HCEC 1CT (cell line): ENCODE data around the gene KRT71.
"Not testable (repeated sequence)": the region's sequence is repeated elsewhere in the genome, so short reads cannot be mapped to it uniquely, and the experiment has no call there.

Experiments used
- DNase-seq: peaks from one replicate; pipeline ENCODE4 v3.0.0-alpha.2; 2017

KRT71 gene

DNA sequence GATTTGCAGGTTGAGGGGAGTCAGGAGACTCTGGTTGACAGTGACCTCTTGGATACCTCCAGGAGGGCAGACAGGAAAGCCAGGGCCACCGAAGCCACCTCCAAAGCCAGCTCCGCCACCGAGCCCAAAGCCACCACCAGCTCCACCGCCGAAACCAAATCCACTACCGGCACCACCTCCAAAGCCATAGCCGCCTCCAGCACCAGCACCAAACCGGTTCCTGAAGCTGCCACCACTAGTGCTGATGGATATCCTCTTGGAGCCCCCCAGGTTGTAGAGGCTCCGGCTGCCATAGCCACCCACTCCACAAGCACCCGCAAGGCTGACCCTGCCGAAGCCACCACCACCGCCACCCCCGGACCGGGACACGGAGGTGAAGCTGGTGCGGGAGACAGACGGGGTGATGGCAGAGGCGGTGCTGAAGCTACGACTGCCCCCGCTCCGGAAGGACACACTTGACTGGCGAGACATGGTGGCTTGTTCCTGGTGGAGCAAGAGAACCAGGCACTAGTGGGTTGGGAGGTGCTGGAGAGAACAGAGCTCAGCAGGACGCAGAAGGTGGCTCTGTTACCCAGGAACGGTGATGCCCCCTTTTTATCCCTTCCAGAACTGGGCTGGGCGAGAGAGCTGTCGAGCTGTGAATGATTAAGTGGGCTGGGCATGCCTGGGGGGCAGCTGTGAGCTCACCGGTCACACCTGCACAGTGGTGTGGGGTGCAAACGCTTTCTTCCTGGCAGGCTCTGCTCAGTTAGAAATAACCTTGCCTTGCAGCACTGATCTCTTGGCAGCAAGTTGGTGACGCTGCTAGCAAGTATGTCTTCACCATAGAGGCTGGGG, 32.9 kb downstream of the KRT71 start, which contains the start of gene KRT5:
KRT5 (minus strand) TSS at position 569 of the 837 bp plus-strand sequence; CDS start at position 471, 98 bp downstream.
- DNase-seq: no peak

DNA sequence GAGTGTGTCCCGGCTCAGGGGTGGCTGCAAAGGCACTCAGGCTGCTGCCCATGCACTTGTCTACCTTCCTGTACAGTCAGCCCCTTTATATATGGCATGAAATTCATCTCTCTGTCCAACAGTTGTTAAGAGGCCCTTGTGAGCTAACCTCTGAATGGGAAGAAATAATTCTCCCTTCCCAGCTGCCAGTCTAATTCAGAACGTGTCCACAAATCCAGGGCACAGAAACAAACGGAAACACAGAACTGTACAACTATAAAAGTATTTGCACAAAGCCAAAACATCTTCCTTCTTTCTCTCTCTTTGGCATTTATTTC, 33.6 kb downstream of the KRT71 start:
- DNase-seq: no peak

- DNase-seq: no peak
These were observed 34.2 kb downstream of the KRT71 start for GRCh38 chr12:52518574-52519386.

GRCh38 chr12:52517888-52518287, 35.1 kb downstream of the KRT71 start:
- no peak for DNase-seq

DNA sequence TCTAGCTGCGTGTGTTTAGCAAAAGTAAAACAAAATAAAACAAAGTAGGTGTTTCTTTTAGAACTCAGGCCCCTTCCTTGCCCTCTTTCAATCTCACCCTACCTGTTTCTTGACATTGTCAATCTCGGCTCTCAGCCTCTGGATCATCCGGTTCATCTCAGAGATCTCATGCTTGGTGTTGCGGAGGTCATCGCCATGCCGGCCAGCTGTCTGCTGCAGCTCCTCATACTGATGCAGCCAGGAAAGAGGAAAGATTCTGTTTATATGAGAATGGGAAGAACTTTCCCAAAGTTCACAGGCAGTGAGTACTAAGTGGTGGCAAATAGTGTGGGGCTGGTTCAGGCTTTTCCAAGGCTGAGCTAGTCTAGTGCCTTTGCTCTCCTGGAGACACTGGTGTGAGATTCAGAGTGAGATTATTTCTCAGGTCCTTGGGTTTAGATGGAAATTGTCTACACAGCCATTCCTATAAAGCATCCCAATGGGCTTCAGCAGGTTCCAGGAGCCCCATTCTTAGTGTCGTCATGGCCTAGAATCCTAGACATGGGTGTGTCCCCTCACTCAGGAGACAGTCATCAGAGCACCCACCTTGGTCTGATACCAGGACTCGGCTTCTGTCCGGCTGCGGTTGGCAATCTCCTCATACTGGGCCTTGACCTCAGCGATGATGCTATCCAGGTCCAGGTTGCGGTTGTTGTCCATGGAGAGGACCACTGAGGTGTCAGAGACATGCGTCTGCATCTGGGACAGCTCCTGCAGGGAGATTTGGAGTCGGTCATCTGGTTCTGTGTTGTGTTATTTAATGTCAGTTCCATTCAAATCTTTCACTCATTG, 35.7 kb downstream of the KRT71 start:
- no peak for DNase-seq

GRCh38 chr12:52515927-52516831, 36.8 kb downstream of the KRT71 start:
- DNase-seq: no peak

DNA sequence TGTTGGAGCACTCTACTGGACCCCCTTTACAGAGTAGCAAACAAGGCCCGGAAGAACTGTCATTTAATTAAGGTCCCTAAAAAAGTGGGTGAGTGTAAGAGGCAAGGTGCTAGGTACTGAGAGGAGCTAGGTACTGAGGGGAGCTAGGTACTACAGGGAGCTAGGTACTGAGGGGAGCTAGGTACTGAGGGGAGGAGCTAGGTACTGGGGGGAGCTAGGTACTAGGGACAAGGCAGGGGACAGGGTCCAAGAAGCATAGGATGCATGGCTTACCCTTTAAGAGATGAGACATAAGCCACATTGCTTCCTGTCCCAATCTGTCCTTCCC, 37.7 kb downstream of the KRT71 start:
- no peak for DNase-seq

DNA sequence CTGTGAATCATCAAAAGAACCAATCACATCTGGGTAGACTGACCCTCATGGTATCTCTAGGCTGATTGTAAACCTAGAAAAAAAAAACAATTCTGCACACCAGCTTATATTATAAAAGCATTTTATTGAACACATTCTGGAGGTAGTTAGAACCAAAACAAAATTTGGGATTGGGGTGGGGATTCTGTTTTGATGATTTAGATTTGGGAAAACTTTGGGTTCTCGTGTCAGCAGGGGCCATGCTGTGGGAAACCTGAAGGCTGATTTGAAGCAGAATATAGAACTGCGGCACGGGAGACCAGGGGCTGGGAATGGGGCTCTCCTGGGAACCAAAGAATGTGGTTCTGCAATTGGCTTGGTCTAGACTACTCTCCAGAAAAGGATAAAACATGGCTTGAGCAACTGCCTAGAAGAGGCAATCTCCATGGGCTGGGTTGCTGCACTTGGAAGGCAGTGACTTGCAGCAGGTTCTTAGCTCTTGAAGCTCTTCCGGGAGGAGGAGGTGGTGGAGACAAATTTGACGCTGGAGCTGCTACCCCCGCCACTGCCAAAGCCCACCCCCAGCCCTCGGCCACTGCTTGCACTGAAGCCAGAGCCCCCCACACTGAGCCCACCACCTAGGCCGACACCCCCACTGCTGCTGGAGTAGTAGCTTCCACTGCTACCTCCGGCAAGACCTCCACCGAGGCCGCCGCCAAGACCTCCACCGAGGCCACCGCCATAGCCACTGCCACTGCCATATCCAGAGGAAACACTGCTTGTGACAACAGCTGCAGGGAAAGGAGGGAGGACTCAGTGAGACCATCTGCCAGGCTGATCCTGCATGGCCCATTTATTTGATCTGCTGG, 38.2 kb downstream of the KRT71 start:
- DNase-seq: no peak

DNA sequence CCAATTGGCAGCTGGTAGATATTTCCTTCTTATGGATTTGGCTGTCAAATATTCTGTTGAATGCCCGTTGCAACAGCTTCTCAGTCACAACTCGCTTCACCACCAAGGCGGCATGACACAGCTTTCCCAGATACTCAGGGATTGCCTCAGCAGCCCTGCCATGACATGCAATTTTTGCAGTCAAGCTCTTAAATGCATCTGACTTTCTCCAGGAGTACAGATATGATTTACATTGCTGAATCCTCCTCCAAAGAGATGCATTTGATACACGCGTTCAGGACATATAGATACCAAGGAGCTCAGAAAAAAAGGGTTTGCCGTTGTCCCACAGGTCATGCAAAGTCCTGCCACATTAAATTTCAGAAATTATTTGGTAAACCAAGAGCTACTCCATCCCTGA, 39.2 kb downstream of the KRT71 start:
- DNase-seq: no peak

DNA sequence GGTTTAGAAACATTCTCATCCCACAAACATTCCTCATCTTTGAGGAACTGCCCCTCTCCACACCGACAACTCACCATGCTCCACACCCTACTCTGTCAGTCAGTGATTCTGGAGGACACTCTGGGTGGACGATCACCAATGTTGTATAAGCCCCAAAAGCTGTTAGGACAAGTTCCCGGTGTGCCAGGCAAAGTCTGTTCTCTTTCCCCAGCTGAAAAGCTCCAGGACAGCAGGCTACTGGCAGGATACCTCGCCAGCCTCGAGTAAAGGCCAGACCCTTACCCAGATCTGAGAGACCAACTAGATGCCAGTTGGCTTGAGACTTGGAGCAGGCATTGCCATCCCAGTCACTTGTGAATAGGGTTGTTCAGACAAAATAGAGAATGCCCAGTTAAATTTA, 44.7 kb downstream of the KRT71 start:
- DNase-seq: no peak

DNA sequence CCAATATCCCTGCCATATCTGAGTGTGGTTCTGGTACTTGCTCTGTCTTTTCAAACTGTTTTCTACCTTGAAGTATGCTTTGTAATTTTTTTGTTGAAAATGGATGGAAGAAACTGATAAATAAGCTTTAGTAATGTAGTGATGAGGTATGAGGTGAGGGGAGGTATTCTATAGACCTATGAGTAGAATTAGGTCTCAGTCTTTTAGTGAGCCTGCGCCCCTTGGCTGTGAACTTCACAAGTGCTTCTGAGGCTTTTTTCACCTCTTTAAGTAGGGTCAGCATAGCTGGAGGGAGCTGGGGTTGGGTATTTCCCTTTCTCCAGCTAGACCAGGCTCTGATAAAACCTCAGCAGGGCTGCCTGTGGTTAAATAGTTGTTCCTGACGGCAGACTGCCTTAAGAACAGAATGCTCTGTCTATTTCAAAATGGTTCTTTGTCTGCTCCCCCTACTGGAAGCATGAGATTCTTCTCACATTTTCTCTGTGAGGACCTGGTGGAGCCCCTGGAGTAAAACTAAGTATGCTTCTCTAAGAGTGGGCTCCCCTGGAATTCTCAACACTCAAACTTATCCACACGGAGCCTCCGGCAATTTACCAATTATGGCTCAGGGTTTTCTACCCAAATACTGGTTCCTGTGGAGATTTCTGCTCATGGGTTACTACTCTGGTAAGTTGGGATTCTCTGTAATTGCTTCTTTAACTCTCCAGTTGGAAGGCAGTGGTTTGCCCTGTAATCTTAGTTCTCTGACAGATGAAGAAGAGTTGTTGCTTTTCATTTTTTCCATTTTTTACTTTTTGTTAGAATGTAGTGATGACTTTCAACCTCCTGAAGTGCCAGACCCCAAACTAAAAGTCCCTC, 45.9 kb downstream of the KRT71 start:
- DNase-seq: peak; percentile 35

GRCh38 chr12:52502877-52503276, 50.1 kb downstream of the KRT71 start:
- no peak for DNase-seq

GRCh38 chr12:52501490-52501889, 51.5 kb downstream of the KRT71 start:
- no peak for DNase-seq

GRCh38 chr12:52500574-52500973, 52.4 kb downstream of the KRT71 start:
- DNase-seq: not testable (repeated sequence)

- no peak for DNase-seq
These were observed 53.0 kb downstream of the KRT71 start for GRCh38 chr12:52499806-52500560.

DNA sequence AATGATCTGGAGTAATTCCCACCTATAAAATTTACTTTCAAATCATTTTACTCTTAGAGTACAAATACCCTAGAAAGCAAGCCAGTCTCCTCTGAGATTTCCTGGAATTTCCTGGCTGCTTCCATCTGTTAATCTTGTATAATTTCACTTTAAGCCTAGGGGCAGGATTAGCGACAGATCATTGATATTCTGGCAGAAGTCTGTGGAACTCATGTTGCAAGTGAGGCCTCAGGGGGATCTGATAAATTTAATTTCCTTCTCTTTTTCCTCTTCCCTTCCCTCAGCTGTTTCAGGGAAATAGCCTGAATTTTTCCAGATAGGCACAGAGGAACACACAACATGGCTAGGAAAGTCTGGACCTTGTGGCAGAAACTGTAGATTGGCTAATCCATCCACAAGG, 54.0 kb downstream of the KRT71 start:
- DNase-seq: no peak

DNA sequence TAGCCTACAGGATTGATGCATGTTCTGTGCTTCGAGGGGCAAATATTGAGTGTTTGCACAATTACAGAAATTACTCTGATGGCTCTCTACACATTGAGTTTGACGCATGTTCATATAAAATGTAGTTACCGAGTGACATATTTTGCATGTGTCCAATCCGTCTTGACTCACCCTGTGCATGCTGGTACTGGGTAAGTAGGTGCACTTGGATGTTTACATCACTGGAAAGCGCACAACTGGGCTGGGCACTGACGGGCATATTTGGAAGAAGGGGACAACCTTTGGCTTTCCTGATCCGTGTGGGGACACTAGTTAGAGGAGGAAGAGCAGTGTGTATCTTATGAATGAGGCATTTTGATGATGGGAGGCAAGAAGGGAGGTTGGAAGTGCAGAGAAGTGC, 55.0 kb downstream of the KRT71 start:
- DNase-seq: no peak

GRCh38 chr12:52496590-52497071, 56.3 kb downstream of the KRT71 start:
- DNase-seq: peak; percentile 22

DNA sequence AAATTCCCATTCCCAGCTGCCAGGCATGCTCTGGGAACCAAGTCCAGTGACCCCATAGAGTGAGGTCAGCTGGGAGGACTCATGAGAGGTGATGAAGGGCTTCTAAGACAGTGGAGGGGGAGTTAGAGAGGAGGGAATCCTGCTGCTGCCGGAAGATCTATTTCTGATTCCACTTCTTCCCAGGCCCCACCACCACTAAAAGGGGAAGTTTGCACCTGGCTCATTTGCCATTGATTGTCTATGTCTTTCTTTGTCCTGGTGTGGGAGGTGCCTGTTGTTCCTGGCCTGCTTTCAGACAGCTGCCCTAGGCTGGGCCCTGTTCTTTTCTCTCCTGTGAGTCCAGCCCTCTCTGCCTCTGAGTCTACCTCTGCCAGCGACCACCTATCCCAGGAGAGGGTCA, 56.9 kb downstream of the KRT71 start:
- no peak for DNase-seq
